ENCODE measurements around the gene RSPH6A. TPM values are rescaled to one million over a fixed set of nuclear protein-coding genes. Genes with fewer than 3 reads are reported as not detected.

The RSPH6A gene
- total and polyA plus RNA-seq, 10 of the 15 experiments (the other 5 are each of a cell fraction or from before 2014, with no cell fraction given), result 0.03 to 0.41 (median 0.22) TPM; not detected in 4

DNA sequence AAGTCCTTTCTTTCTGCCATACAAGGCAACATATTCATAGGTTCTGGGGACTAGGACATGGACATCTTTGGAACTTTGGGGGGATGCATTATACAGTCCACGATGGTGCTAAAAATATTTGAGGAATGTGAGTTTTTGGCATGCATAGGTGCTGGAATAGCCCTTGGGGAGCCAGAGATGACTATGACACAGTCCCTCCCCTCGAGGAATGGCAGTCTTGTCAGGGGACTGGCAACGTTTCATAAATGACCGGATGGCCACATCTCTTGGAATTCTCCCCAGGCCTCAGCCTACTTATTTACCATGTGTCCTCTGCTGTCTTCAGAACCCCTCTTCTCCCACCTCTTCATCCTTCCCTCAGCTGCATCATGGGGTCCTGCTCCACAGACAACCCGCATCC, 68.2 kb downstream of the RSPH6A start (continued):
- TF ChIP-seq, protein P1, sequence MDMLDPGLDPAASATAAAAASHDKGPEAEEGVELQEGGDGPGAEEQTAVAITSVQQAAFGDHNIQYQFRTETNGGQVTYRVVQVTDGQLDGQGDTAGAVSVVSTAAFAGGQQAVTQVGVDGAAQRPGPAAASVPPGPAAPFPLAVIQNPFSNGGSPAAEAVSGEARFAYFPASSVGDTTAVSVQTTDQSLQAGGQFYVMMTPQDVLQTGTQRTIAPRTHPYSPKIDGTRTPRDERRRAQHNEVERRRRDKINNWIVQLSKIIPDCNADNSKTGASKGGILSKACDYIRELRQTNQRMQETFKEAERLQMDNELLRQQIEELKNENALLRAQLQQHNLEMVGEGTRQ (IDR thresholded peaks at IDR 0.05; ENCODE audit: borderline replicate concordance, low read depth, low read length), result no peak
- TF ChIP-seq, protein P2, sequence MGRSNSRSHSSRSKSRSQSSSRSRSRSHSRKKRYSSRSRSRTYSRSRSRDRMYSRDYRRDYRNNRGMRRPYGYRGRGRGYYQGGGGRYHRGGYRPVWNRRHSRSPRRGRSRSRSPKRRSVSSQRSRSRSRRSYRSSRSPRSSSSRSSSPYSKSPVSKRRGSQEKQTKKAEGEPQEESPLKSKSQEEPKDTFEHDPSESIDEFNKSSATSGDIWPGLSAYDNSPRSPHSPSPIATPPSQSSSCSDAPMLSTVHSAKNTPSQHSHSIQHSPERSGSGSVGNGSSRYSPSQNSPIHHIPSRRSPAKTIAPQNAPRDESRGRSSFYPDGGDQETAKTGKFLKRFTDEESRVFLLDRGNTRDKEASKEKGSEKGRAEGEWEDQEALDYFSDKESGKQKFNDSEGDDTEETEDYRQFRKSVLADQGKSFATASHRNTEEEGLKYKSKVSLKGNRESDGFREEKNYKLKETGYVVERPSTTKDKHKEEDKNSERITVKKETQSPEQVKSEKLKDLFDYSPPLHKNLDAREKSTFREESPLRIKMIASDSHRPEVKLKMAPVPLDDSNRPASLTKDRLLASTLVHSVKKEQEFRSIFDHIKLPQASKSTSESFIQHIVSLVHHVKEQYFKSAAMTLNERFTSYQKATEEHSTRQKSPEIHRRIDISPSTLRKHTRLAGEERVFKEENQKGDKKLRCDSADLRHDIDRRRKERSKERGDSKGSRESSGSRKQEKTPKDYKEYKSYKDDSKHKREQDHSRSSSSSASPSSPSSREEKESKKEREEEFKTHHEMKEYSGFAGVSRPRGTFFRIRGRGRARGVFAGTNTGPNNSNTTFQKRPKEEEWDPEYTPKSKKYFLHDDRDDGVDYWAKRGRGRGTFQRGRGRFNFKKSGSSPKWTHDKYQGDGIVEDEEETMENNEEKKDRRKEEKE (IDR thresholded peaks at IDR 0.05), result no peak
- TF ChIP-seq NR2F1 (conservative IDR thresholded peaks at IDR 0.05) (no peak), POU2F2 (IDR thresholded peaks at IDR 0.05; ENCODE audit: borderline replicate concordance, low read depth, low read length) (no peak)
- TF ChIP-seq, protein P3, sequence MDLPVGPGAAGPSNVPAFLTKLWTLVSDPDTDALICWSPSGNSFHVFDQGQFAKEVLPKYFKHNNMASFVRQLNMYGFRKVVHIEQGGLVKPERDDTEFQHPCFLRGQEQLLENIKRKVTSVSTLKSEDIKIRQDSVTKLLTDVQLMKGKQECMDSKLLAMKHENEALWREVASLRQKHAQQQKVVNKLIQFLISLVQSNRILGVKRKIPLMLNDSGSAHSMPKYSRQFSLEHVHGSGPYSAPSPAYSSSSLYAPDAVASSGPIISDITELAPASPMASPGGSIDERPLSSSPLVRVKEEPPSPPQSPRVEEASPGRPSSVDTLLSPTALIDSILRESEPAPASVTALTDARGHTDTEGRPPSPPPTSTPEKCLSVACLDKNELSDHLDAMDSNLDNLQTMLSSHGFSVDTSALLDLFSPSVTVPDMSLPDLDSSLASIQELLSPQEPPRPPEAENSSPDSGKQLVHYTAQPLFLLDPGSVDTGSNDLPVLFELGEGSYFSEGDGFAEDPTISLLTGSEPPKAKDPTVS (IDR thresholded peaks at IDR 0.05; ENCODE audit: low read depth, low read length), result no peak

Other genes with a start within 250 kb of the RSPH6A start
Only the 7 nearest of the 20 such genes appear.
- gene MEIOSIN, start 81.9 kb downstream of the RSPH6A start, total RNA-seq (2014; rRNA removed), result 0.11 and 0.17 TPM in 2 replicates
- not detected in 2 replicates for gene MEIOSIN, start 81.9 kb downstream of the RSPH6A start, total RNA-seq (2014; rRNA removed; fragmentation: Illumina TruSeq; extraction: Trizol)
- gene MEIOSIN, start 81.9 kb downstream of the RSPH6A start, total RNA-seq (2021), result not detected in 2 replicates
- gene MEIOSIN, start 81.9 kb downstream of the RSPH6A start, polyA plus RNA-seq (2011; rRNA removed), result 0.04 and 0.11 TPM in 2 replicates
- 0.06 TPM in 1 of 2 replicates, not detected in the other for gene MEIOSIN, start 81.9 kb downstream of the RSPH6A start, polyA plus RNA-seq (2014; fragmentation: Illumina TruSeq; extraction: Trizol)
- gene MEIOSIN, start 81.9 kb downstream of the RSPH6A start, polyA plus RNA-seq (2014; fragmentation: Nextera tagmentation; extraction: Ambion mirVana), result not detected
- 0.04 and 0.05 TPM in 2 replicates for gene MEIOSIN, start 81.9 kb downstream of the RSPH6A start, polyA plus RNA-seq (2014; rRNA removed)
- under 1 TPM; 0.19 to 0.66 TPM for gene MEIOSIN, start 81.9 kb downstream of the RSPH6A start, polyA plus RNA-seq (2016; fragmentation: Nextera tagmentation; extraction: Ambion mirVana)
- gene SIX5, start 46.1 kb downstream of the RSPH6A start, total RNA-seq (2014; rRNA removed), result 3.9 and 5.8 TPM in 2 replicates
- gene SIX5, start 46.1 kb downstream of the RSPH6A start, total RNA-seq (2014; rRNA removed; fragmentation: Illumina TruSeq; extraction: Trizol), result 2.7 TPM in 2 replicates
- 10.1 and 10.5 TPM in 2 replicates for gene SIX5, start 46.1 kb downstream of the RSPH6A start, total RNA-seq (2021)
- 0.66 and 2.3 TPM in 2 replicates for gene SIX5, start 46.1 kb downstream of the RSPH6A start, polyA plus RNA-seq (2011; rRNA removed)
- 1.2 and 3.3 TPM in 2 replicates for gene SIX5, start 46.1 kb downstream of the RSPH6A start, polyA plus RNA-seq (2014; fragmentation: Illumina TruSeq; extraction: Trizol)
- not detected for gene SIX5, start 46.1 kb downstream of the RSPH6A start, polyA plus RNA-seq (2014; fragmentation: Nextera tagmentation; extraction: Ambion mirVana)
- 8.1 and 9.8 TPM in 2 replicates for gene SIX5, start 46.1 kb downstream of the RSPH6A start, polyA plus RNA-seq (2014; rRNA removed)
- 1 to 10 TPM; 1.9 to 2.3 TPM for gene SIX5, start 46.1 kb downstream of the RSPH6A start, polyA plus RNA-seq (2016; fragmentation: Nextera tagmentation; extraction: Ambion mirVana)
- 5.7 and 6.6 TPM in 2 replicates for gene DMPK, start 32.8 kb downstream of the RSPH6A start, total RNA-seq (2014; rRNA removed)
- 4.9 and 5.1 TPM in 2 replicates for gene DMPK, start 32.8 kb downstream of the RSPH6A start, total RNA-seq (2014; rRNA removed; fragmentation: Illumina TruSeq; extraction: Trizol)
- gene DMPK, start 32.8 kb downstream of the RSPH6A start, total RNA-seq (2021), result 26.7 and 33.6 TPM in 2 replicates
- 3.9 and 5.4 TPM in 2 replicates for gene DMPK, start 32.8 kb downstream of the RSPH6A start, polyA plus RNA-seq (2011; rRNA removed)
- gene DMPK, start 32.8 kb downstream of the RSPH6A start, polyA plus RNA-seq (2014; fragmentation: Illumina TruSeq; extraction: Trizol), result 4.0 and 7.6 TPM in 2 replicates
- gene DMPK, start 32.8 kb downstream of the RSPH6A start, polyA plus RNA-seq (2014; fragmentation: Nextera tagmentation; extraction: Ambion mirVana), result under 1 TPM; 0.60 to 0.84 TPM
- gene DMPK, start 32.8 kb downstream of the RSPH6A start, polyA plus RNA-seq (2014; rRNA removed), result 27.8 and 35.4 TPM in 2 replicates
- gene DMPK, start 32.8 kb downstream of the RSPH6A start, polyA plus RNA-seq (2016; fragmentation: Nextera tagmentation; extraction: Ambion mirVana), result 1 to 10 TPM; 3.2 to 3.5 TPM
- 28.7 and 31.2 TPM in 2 replicates for gene DMWD, start 22.5 kb downstream of the RSPH6A start, total RNA-seq (2014; rRNA removed)
- gene DMWD, start 22.5 kb downstream of the RSPH6A start, total RNA-seq (2014; rRNA removed; fragmentation: Illumina TruSeq; extraction: Trizol), result 15.7 and 17.8 TPM in 2 replicates
- gene DMWD, start 22.5 kb downstream of the RSPH6A start, total RNA-seq (2021), result 51.3 and 56.0 TPM in 2 replicates
- gene DMWD, start 22.5 kb downstream of the RSPH6A start, polyA plus RNA-seq (2011; rRNA removed), result 8.2 and 13.2 TPM in 2 replicates
- 5.3 and 10.1 TPM in 2 replicates for gene DMWD, start 22.5 kb downstream of the RSPH6A start, polyA plus RNA-seq (2014; fragmentation: Illumina TruSeq; extraction: Trizol)
- 1 to 10 TPM; 3.5 to 3.8 TPM for gene DMWD, start 22.5 kb downstream of the RSPH6A start, polyA plus RNA-seq (2014; fragmentation: Nextera tagmentation; extraction: Ambion mirVana)
- gene DMWD, start 22.5 kb downstream of the RSPH6A start, polyA plus RNA-seq (2014; rRNA removed), result 31.7 and 38.9 TPM in 2 replicates
- gene DMWD, start 22.5 kb downstream of the RSPH6A start, polyA plus RNA-seq (2016; fragmentation: Nextera tagmentation; extraction: Ambion mirVana), result 1 to 10 TPM; 5.2 to 7.6 TPM
- 41.3 and 51.1 TPM in 2 replicates for gene SYMPK, start 47.8 kb upstream of the RSPH6A start, total RNA-seq (2014; rRNA removed)
- 30.3 and 33.9 TPM in 2 replicates for gene SYMPK, start 47.8 kb upstream of the RSPH6A start, total RNA-seq (2014; rRNA removed; fragmentation: Illumina TruSeq; extraction: Trizol)
- gene SYMPK, start 47.8 kb upstream of the RSPH6A start, total RNA-seq (2021), result 107 and 109 TPM in 2 replicates
- 65.6 and 105 TPM in 2 replicates for gene SYMPK, start 47.8 kb upstream of the RSPH6A start, polyA plus RNA-seq (2011; rRNA removed)
- gene SYMPK, start 47.8 kb upstream of the RSPH6A start, polyA plus RNA-seq (2014; fragmentation: Illumina TruSeq; extraction: Trizol), result 46.5 and 72.4 TPM in 2 replicates
- under 1 TPM; 0.49 to 0.79 TPM for gene SYMPK, start 47.8 kb upstream of the RSPH6A start, polyA plus RNA-seq (2014; fragmentation: Nextera tagmentation; extraction: Ambion mirVana)
- gene SYMPK, start 47.8 kb upstream of the RSPH6A start, polyA plus RNA-seq (2014; rRNA removed), result 88.0 and 99.6 TPM in 2 replicates
- gene SYMPK, start 47.8 kb upstream of the RSPH6A start, polyA plus RNA-seq (2016; fragmentation: Nextera tagmentation; extraction: Ambion mirVana), result 10 to 100 TPM; 30.4 to 30.8 TPM
- 0.11 TPM in 2 replicates for gene FOXA3, start 49.0 kb upstream of the RSPH6A start, total RNA-seq (2014; rRNA removed)
- 0.09 TPM in 1 of 2 replicates, not detected in the other for gene FOXA3, start 49.0 kb upstream of the RSPH6A start, total RNA-seq (2014; rRNA removed; fragmentation: Illumina TruSeq; extraction: Trizol)
- gene FOXA3, start 49.0 kb upstream of the RSPH6A start, total RNA-seq (2021), result 0.31 TPM in 1 of 2 replicates, not detected in the other
- gene FOXA3, start 49.0 kb upstream of the RSPH6A start, polyA plus RNA-seq (2011; rRNA removed), result 0.65 and 0.83 TPM in 2 replicates
- not detected in 2 replicates for gene FOXA3, start 49.0 kb upstream of the RSPH6A start, polyA plus RNA-seq (2014; fragmentation: Illumina TruSeq; extraction: Trizol)
- under 1 TPM in 1 of 2 experiments, not detected in 1; 0.04 TPM for gene FOXA3, start 49.0 kb upstream of the RSPH6A start, polyA plus RNA-seq (2014; fragmentation: Nextera tagmentation; extraction: Ambion mirVana)
- gene FOXA3, start 49.0 kb upstream of the RSPH6A start, polyA plus RNA-seq (2014; rRNA removed), result 0.05 TPM in 2 replicates
- gene FOXA3, start 49.0 kb upstream of the RSPH6A start, polyA plus RNA-seq (2016; fragmentation: Nextera tagmentation; extraction: Ambion mirVana), result not detected
- gene IRF2BP1, start 70.8 kb upstream of the RSPH6A start, total RNA-seq (2014; rRNA removed), result 15.4 and 19.9 TPM in 2 replicates
- gene IRF2BP1, start 70.8 kb upstream of the RSPH6A start, total RNA-seq (2014; rRNA removed; fragmentation: Illumina TruSeq; extraction: Trizol), result 2.1 and 3.0 TPM in 2 replicates
- 23.1 and 24.4 TPM in 2 replicates for gene IRF2BP1, start 70.8 kb upstream of the RSPH6A start, total RNA-seq (2021)
- 0.76 and 1.9 TPM in 2 replicates for gene IRF2BP1, start 70.8 kb upstream of the RSPH6A start, polyA plus RNA-seq (2011; rRNA removed)
- 0.30 and 2.0 TPM in 2 replicates for gene IRF2BP1, start 70.8 kb upstream of the RSPH6A start, polyA plus RNA-seq (2014; fragmentation: Illumina TruSeq; extraction: Trizol)
- gene IRF2BP1, start 70.8 kb upstream of the RSPH6A start, polyA plus RNA-seq (2014; fragmentation: Nextera tagmentation; extraction: Ambion mirVana), result under 1 TPM; 0.31 to 0.69 TPM
- gene IRF2BP1, start 70.8 kb upstream of the RSPH6A start, polyA plus RNA-seq (2014; rRNA removed), result 12.5 and 14.5 TPM in 2 replicates
- gene IRF2BP1, start 70.8 kb upstream of the RSPH6A start, polyA plus RNA-seq (2016; fragmentation: Nextera tagmentation; extraction: Ambion mirVana), result 1 to 10 TPM; 5.8 to 7.9 TPM